SK-N-MC (cell line): ENCODE results near the gene P2RY12.

Source experiments
- EZH2 ChIP-seq: fragments of 200-600 bp; sonication (generic); IDR thresholded peaks from one replicate; pipeline ENCODE4 v1.6.1; 2017; ENCODE audit warnings: antibody characterized with exemption
- POLR2AphosphoS5 ChIP-seq: IDR thresholded peaks from 2 replicates; pipeline ENCODE4 v1.6.1; 2012; ENCODE audit warnings: mild to moderate bottlenecking, low read depth, low read length, borderline replicate concordance

- TF ChIP-seq EZH2, result no peak
- TF ChIP-seq POLR2AphosphoS5, result no peak
Observed at GRCh38 chr3:151387432-151387831, 2.9 kb upstream of the P2RY12 start.
